Activated T-helper 1 cell treated with anti-CD3 and anti-CD28 coated beads, Interleukin-12 subunit alpha, Interleukin-12 subunit beta, Interleukin-2, Interleukin-4 antibody, amounts not matched to agents 30 ng/mL and 10 ng/mL and 1 ng/mL, durations not matched to agents 14 hours and 24 hours and 36 hours (primary cell): ENCODE measurements around the gene RPS27L. TPM values are rescaled to one million over a fixed set of nuclear protein-coding genes. Genes with fewer than 3 reads are reported as not detected.
A peak's percentile ranks its signal among the peaks of the same experiment; 100 is the strongest.

ENCODE experiments used
- DNase-seq: peaks from one replicate; pipeline ENCODE4 v3.0.0; 2021; ENCODE audit warnings: low spot score
- H3K27ac Mint-ChIP-seq: one replicate; pipeline ENCODE4 v1.8.0; 2021; ENCODE audit warnings: mild to moderate bottlenecking, mixed read lengths
- H3K27me3 Mint-ChIP-seq: one replicate; pipeline ENCODE4 v1.8.0; 2022; ENCODE audit warnings: mild to moderate bottlenecking, moderate library complexity, mixed read lengths; ENCODE audit not compliant: insufficient read depth
- H3K36me3 Mint-ChIP-seq: one replicate; pipeline ENCODE4 v1.8.0; 2021; ENCODE audit warnings: low read depth, mixed read lengths
- H3K4me1 Mint-ChIP-seq: one replicate; pipeline ENCODE4 v1.8.0; 2021; ENCODE audit warnings: low read depth, mixed read lengths
- H3K4me3 Mint-ChIP-seq: one replicate; pipeline ENCODE4 v1.8.0; 2021; ENCODE audit warnings: mild to moderate bottlenecking, moderate library complexity, mixed read lengths
- H3K9me3 Mint-ChIP-seq: one replicate; pipeline ENCODE4 v1.8.0; 2021; ENCODE audit warnings: mixed read lengths
- intact Hi-C: fragments of 100-400 bp; cut with micrococcal nuclease; formaldehyde crosslinking; loops from one replicate; pipeline ENCODE4 v1.15.1; 2024
- total RNA-seq: library from RNA; stranded (reverse); gene quantifications from 2 replicates; pipeline ENCODE4 v1.2.3, GENCODE V29; 2022

The RPS27L gene
- 163 and 164 TPM in 2 replicates for total RNA-seq

DNA sequence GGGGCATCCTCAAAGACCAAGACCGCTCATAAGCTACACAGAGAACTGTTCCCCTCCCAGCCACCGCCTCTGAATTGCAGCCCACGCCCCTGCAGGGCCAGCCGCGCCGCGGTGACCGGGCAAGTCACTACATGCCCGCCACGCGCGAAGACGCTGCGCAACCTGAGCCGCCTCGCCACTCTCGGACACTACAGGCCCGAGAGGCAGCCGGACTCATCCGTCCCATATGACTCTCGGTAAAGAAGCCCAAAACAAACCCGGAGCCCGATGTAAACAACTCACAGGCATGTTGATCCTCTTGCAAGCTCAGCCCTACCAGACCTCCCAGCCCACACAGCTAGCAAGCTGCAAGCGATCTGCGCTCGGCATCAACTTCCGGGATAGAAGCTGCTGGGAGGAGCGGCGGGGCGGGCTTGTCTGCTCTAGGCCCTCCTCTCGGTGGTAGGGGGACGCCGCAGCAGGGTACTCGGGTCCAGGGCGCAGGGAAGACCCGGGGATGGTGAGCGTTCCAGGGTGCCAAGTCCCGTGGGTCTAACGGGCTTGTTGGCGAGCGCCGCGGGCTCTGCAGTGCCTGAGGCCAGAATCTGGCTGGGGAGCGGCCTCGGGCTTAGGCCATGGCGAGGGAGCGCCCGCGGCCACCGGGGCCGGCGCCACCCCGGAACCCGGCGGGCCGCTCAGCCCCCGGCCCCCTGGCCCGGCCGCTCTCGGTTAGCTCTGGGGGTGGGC, at the start of gene RPS27L:
TSS of gene RPS27L (minus strand) at position 360 of the 726 bp plus-strand sequence. CDS start at position 288, 72 bp downstream.
- H3K36me3 Mint-ChIP-seq = peaks cover 18% of the 10 kb centered on the region
- intact Hi-C loops = loop anchor here (1.0 to 10.0 kb wide), 6 partner anchors 20 to 248 kb away; partner anchors contain the start of genes APH1B and RAB8B

DNA sequence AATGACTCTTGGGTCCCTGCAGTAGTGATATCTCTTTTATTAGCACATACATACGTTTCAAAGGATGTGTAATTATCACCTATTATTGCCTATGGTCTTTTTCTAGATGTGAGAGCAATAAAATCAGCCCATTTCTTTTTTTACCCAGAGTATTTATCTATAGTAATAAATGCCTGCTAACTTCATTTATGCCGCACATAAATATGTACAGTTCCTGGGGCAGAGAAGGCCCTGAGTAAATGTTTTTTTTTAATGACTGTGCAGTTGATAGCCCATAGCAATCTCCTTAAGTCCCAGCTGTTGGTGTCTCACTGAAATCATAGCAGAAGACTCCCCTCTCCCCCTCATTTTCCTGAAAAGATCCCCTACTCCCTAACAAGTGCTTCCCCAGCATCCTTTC, 48.8 kb upstream of the RPS27L start:
- H3K4me1 Mint-ChIP-seq = peaks cover 68% of the 10 kb centered on the region
- no peaks in the 10 kb centered on the region for H3K9me3 Mint-ChIP-seq
- H3K27me3 Mint-ChIP-seq = no peaks in the 10 kb centered on the region
- H3K36me3 Mint-ChIP-seq = peaks cover 40% of the 10 kb centered on the region
- no peak overlapping the region for H3K27ac Mint-ChIP-seq
- DNase-seq = no peak
- intact Hi-C loops = no loop called here
- no peak overlapping the region for H3K4me3 Mint-ChIP-seq

More for the DNA sequence above, at the start of gene RPS27L:
- peaks cover 21% of the 10 kb centered on the region for H3K4me1 Mint-ChIP-seq
- H3K27me3 Mint-ChIP-seq = no peaks in the 10 kb centered on the region
- peak within 1 kb of the TSS; percentile 98 for H3K4me3 Mint-ChIP-seq
- peak within 1 kb of the TSS; percentile 98 for H3K27ac Mint-ChIP-seq
- DNase-seq = peak; percentile 86
- H3K9me3 Mint-ChIP-seq = no peaks in the 10 kb centered on the region

- intact Hi-C loops = loop anchor here (1.0 kb wide), 1 partner anchor 9 kb away; no protein-coding TSS in a partner anchor
- Mint-ChIP-seq H3K4me1 (peaks cover 77% of the 10 kb centered on the region), H3K9me3 (no peaks in the 10 kb centered on the region), H3K4me3 (no peak overlapping the region), H3K36me3 (peaks cover 50% of the 10 kb centered on the region), H3K27me3 (no peaks in the 10 kb centered on the region), H3K27ac (peak overlapping the region; percentile 2)
- DNase-seq = no peak
Observed at GRCh38 chr15:63203451-63204090, 46.3 kb upstream of the RPS27L start.

- no peaks in the 10 kb centered on the region for H3K9me3 Mint-ChIP-seq
- H3K36me3 Mint-ChIP-seq = peaks cover 49% of the 10 kb centered on the region
- intact Hi-C loops = loop anchor here (1.0 kb wide), 1 partner anchor 9 kb away; no protein-coding TSS in a partner anchor
- no peaks in the 10 kb centered on the region for H3K27me3 Mint-ChIP-seq
- H3K4me1 Mint-ChIP-seq = peaks cover 75% of the 10 kb centered on the region
- no peak for DNase-seq
- H3K27ac Mint-ChIP-seq = no peak overlapping the region
- H3K4me3 Mint-ChIP-seq = no peak overlapping the region
Observed at GRCh38 chr15:63202861-63203260, 45.6 kb upstream of the RPS27L start.

GRCh38 chr15:63200464-63201249, 43.4 kb upstream of the RPS27L start:
- intact Hi-C loops = loop anchor here (1.0 kb wide), 1 partner anchor 8 kb away; no protein-coding TSS in a partner anchor
- peak overlapping the region; percentile 51 for H3K27ac Mint-ChIP-seq

GRCh38 chr15:63198371-63199250, 41.3 kb upstream of the RPS27L start:
- DNase-seq = no peak
- Mint-ChIP-seq H3K4me3 (no peak overlapping the region), H3K4me1 (peaks cover 82% of the 10 kb centered on the region), H3K27ac (peak overlapping the region; percentile 53), H3K27me3 (no peaks in the 10 kb centered on the region), H3K36me3 (peaks cover 44% of the 10 kb centered on the region), H3K9me3 (no peaks in the 10 kb centered on the region)
- intact Hi-C loops = loop anchor here (1.0 to 10.0 kb wide), 3 partner anchors 14 to 1046 kb away; no protein-coding TSS in a partner anchor

More at GRCh38 chr15:63200464-63201249, 43.4 kb upstream of the RPS27L start:
- H3K9me3 Mint-ChIP-seq = no peaks in the 10 kb centered on the region
- no peak for DNase-seq
- no peaks in the 10 kb centered on the region for H3K27me3 Mint-ChIP-seq
- H3K36me3 Mint-ChIP-seq = peaks cover 39% of the 10 kb centered on the region
- H3K4me3 Mint-ChIP-seq = peak overlapping the region; percentile 34
- H3K4me1 Mint-ChIP-seq = peaks cover 74% of the 10 kb centered on the region

DNA sequence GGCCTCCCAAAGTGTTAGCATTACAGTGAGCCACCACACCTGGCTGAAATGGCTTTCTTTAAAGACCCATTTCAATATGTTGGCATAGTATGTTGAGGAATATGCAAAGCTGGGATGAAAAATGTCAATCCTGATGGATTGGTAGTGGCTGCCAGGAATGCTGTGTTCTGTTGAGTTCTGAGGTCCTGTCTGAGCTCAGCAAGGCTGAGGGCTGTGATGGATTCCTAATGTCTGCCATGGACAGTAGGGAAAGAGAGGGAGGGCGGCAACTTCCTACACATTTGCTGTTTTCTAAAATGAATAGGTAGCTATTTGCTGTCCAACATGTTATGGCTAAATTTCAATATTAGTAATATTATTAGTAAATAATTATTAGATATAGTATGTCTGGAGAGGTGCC, 40.3 kb upstream of the RPS27L start:
- intact Hi-C loops = loop anchor here (10.0 kb wide), 1 partner anchor 1047 kb away; no protein-coding TSS in a partner anchor
- Mint-ChIP-seq H3K4me1 (peaks cover 76% of the 10 kb centered on the region), H3K27ac (no peak overlapping the region), H3K9me3 (no peaks in the 10 kb centered on the region), H3K4me3 (no peak overlapping the region), H3K27me3 (no peaks in the 10 kb centered on the region), H3K36me3 (peaks cover 45% of the 10 kb centered on the region)
- no peak for DNase-seq

DNA sequence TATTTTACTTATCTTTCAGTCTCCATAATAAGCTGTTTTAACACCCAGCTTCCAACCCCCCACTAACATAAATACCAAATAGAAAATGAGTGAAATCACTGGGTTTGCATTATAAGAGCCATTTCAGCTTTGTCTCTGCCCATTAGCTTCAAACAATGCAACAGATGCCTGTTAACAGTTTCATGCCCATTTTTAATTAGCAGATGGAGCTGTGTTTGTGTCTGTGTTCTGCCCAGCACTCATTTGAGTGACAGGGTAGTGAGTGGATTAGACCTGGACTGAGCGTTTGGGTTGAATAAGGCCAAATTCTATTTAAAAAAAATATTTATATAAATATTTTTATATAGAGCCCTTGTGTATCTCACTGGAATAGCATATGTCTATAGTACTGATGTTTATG, 39.6 kb upstream of the RPS27L start:
- H3K4me1 Mint-ChIP-seq = peaks cover 79% of the 10 kb centered on the region
- no peak for DNase-seq
- no peak overlapping the region for H3K4me3 Mint-ChIP-seq
- no peaks in the 10 kb centered on the region for H3K9me3 Mint-ChIP-seq
- H3K36me3 Mint-ChIP-seq = peaks cover 44% of the 10 kb centered on the region
- H3K27me3 Mint-ChIP-seq = no peaks in the 10 kb centered on the region
- H3K27ac Mint-ChIP-seq = no peak overlapping the region
- intact Hi-C loops = loop anchor here (10.0 kb wide), 1 partner anchor 1048 kb away; no protein-coding TSS in a partner anchor

- intact Hi-C loops = loop anchor here (10.0 kb wide), 1 partner anchor 1049 kb away; no protein-coding TSS in a partner anchor
Observed at GRCh38 chr15:63195569-63196015, 38.3 kb upstream of the RPS27L start.

GRCh38 chr15:63194880-63195568, 37.7 kb upstream of the RPS27L start:
- peak overlapping the region; percentile 47 for H3K4me3 Mint-ChIP-seq
- H3K36me3 Mint-ChIP-seq = peaks cover 43% of the 10 kb centered on the region
- peak overlapping the region; percentile 41 for H3K27ac Mint-ChIP-seq
- intact Hi-C loops = loop anchor here (5.0 to 10.0 kb wide), 3 partner anchors 182 to 1050 kb away; no protein-coding TSS in a partner anchor
- H3K27me3 Mint-ChIP-seq = no peaks in the 10 kb centered on the region
- H3K4me1 Mint-ChIP-seq = peaks cover 80% of the 10 kb centered on the region
- no peaks in the 10 kb centered on the region for H3K9me3 Mint-ChIP-seq
- DNase-seq = no peak

More at GRCh38 chr15:63195569-63196015, 38.3 kb upstream of the RPS27L start:
- Mint-ChIP-seq H3K9me3 (no peaks in the 10 kb centered on the region), H3K4me3 (peak overlapping the region; percentile 47), H3K4me1 (peaks cover 80% of the 10 kb centered on the region), H3K36me3 (peaks cover 42% of the 10 kb centered on the region), H3K27ac (peak overlapping the region; percentile 41), H3K27me3 (no peaks in the 10 kb centered on the region)
- DNase-seq = no peak

GRCh38 chr15:63194302-63194701, 37.0 kb upstream of the RPS27L start:
- no peak for DNase-seq
- H3K36me3 Mint-ChIP-seq = peaks cover 39% of the 10 kb centered on the region
- H3K4me1 Mint-ChIP-seq = peaks cover 73% of the 10 kb centered on the region
- peak overlapping the region; percentile 92 for H3K27ac Mint-ChIP-seq
- intact Hi-C loops = loop anchor here (5.0 to 10.0 kb wide), 3 partner anchors 183 to 1050 kb away; no protein-coding TSS in a partner anchor
- H3K9me3 Mint-ChIP-seq = no peaks in the 10 kb centered on the region
- no peaks in the 10 kb centered on the region for H3K27me3 Mint-ChIP-seq
- H3K4me3 Mint-ChIP-seq = peak overlapping the region; percentile 78
